MCF 10A (cell line): ENCODE results near the gene CLIP4. TPM values are rescaled to one million over a fixed set of nuclear protein-coding genes. Genes with fewer than 3 reads are reported as not detected.

Experiments used
- BruUV-seq: library from RNA; stranded (reverse); fragments of 400-500 nt; replicated peaks from 2 replicates; lab custom pipeline; 2021; lab: Mats Ljungman, UMichigan
- CTCF ChIA-PET: fragments of 300-600 bp; sonication (Branson Sonifier 250); formaldehyde crosslinking; extraction: SDS; loops from one replicate; lab custom pipeline; 2021; ENCODE audit warnings: antibody characterized with exemption, inconsistent platforms; lab: Yijun Ruan, JAX
- POLR2A ChIA-PET: fragments of 300-600, 350-650 bp; sonication (Branson Sonifier 250); formaldehyde crosslinking; extraction: SDS; loops from one replicate; lab custom pipeline; 2020; ENCODE audit warnings: antibody characterized with exemption, inconsistent platforms; lab: Yijun Ruan, JAX
- DNase-seq: peaks from one replicate; pipeline ENCODE4 v3.0.0-alpha.2; 2018; ENCODE audit not compliant: unreplicated experiment
- H3K27ac Mint-ChIP-seq: one replicate; pipeline ENCODE4 v1.8.0; 2022; ENCODE audit warnings: mild to moderate bottlenecking, low read depth, mixed read lengths; ENCODE audit not compliant: unreplicated experiment
- H3K27me3 Mint-ChIP-seq: one replicate; pipeline ENCODE4 v1.8.0; 2022; ENCODE audit warnings: mixed read lengths; ENCODE audit not compliant: insufficient read depth, unreplicated experiment
- H3K36me3 Mint-ChIP-seq: one replicate; pipeline ENCODE4 v1.8.0; 2022; ENCODE audit warnings: mild to moderate bottlenecking, moderate library complexity, mixed read lengths; ENCODE audit not compliant: insufficient read depth, unreplicated experiment
- H3K4me1 Mint-ChIP-seq: one replicate; pipeline ENCODE4 v1.8.0; 2022; ENCODE audit warnings: mixed read lengths; ENCODE audit not compliant: insufficient read depth, unreplicated experiment
- H3K4me3 Mint-ChIP-seq: one replicate; pipeline ENCODE4 v1.8.0; 2022; ENCODE audit warnings: mild to moderate bottlenecking, moderate library complexity, mixed read lengths; ENCODE audit not compliant: unreplicated experiment
- H3K9me3 Mint-ChIP-seq: one replicate; pipeline ENCODE4 v1.8.0; 2022; ENCODE audit warnings: mixed read lengths; ENCODE audit not compliant: unreplicated experiment
- intact Hi-C: fragments of 100-400 bp; cut with micrococcal nuclease; formaldehyde crosslinking; loops from 2 replicates; pipeline ENCODE4 v1.14.1; 2022
- total RNA-seq: library from RNA; stranded (reverse); gene quantifications from 2 replicates; pipeline ENCODE4 v1.2.3, GENCODE V29; 2022
- TF ChIP-seq, protein P1 (sequence below): fragments of 200-600 bp; IDR thresholded peaks from one replicate; pipeline ENCODE4 v1.8.0; 2022; ENCODE audit warnings: antibody characterized with exemption, mild to moderate bottlenecking; ENCODE audit not compliant: unreplicated experiment

Gene CLIP4
- total RNA-seq, 1 experiment from 2014 or later, result 77.8 TPM

- no peaks in the 10 kb centered on the region for H3K9me3 Mint-ChIP-seq
- no TSS peak for BruUV-seq
- TF ChIP-seq, protein P1, sequence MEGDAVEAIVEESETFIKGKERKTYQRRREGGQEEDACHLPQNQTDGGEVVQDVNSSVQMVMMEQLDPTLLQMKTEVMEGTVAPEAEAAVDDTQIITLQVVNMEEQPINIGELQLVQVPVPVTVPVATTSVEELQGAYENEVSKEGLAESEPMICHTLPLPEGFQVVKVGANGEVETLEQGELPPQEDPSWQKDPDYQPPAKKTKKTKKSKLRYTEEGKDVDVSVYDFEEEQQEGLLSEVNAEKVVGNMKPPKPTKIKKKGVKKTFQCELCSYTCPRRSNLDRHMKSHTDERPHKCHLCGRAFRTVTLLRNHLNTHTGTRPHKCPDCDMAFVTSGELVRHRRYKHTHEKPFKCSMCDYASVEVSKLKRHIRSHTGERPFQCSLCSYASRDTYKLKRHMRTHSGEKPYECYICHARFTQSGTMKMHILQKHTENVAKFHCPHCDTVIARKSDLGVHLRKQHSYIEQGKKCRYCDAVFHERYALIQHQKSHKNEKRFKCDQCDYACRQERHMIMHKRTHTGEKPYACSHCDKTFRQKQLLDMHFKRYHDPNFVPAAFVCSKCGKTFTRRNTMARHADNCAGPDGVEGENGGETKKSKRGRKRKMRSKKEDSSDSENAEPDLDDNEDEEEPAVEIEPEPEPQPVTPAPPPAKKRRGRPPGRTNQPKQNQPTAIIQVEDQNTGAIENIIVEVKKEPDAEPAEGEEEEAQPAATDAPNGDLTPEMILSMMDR, result no peak
- intact Hi-C loops, result no loop called here
- no peak for DNase-seq
- no peak overlapping the region for H3K27ac Mint-ChIP-seq
- ChIA-PET POLR2A (no interaction called here), CTCF (interaction anchor here (0.7 kb wide), 1 partner anchor 234 kb away, joined by 3 read pairs; no protein-coding TSS in a partner anchor)
- H3K36me3 Mint-ChIP-seq, result peaks cover 13% of the 10 kb centered on the region
- no peak overlapping the region for H3K4me3 Mint-ChIP-seq
- H3K4me1 Mint-ChIP-seq, result peaks cover 31% of the 10 kb centered on the region
- H3K27me3 Mint-ChIP-seq, result peaks cover 6% of the 10 kb centered on the region
Observed at GRCh38 chr2:29220506-29221270, 105.5 kb downstream of the CLIP4 start.

GRCh38 chr2:29222381-29223179 is 107.4 kb downstream of the CLIP4 start:
- ChIA-PET POLR2A (interaction anchor here (0.7 to 1.5 kb wide), 2 partner anchors 12 to 38 kb away, joined by 3 to 4 read pairs; no protein-coding TSS in a partner anchor), CTCF (interaction anchor here (0.6 kb wide), 3 partner anchors 90 to 803 kb away, joined by 3 to 5 read pairs (median 3); no protein-coding TSS in a partner anchor)
- Mint-ChIP-seq H3K9me3 (no peaks in the 10 kb centered on the region), H3K27me3 (peaks cover 25% of the 10 kb centered on the region), H3K36me3 (peaks cover 13% of the 10 kb centered on the region), H3K27ac (peak overlapping the region; percentile 35), H3K4me3 (no peak overlapping the region), H3K4me1 (peaks cover 33% of the 10 kb centered on the region)
- no TSS peak for BruUV-seq
- intact Hi-C loops, result no loop called here
- TF ChIP-seq, protein P1, result no peak
- no peak for DNase-seq

DNA sequence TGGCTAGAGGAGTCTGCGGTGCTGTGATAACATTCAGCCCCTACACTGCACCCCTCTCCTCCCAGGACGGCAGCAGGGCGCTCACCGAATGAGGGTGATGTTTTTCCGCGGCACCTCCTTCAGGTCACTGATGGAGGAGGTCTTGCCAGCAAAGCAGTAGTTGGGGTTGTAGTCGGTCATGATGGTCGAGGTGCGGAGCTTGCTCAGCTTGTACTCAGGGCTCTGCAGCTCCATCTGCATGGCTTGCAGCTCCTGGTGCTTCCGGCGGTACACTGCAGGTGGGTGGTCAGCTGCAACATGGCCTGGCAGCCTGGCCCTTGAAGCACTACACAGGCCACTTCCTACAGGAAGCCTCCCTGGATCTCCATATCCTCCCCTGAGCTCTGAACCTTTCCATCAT is 108.0 kb downstream of the CLIP4 start:
- Mint-ChIP-seq H3K36me3 (peaks cover 13% of the 10 kb centered on the region), H3K27ac (no peak overlapping the region), H3K9me3 (no peaks in the 10 kb centered on the region), H3K4me3 (no peak overlapping the region), H3K4me1 (peaks cover 33% of the 10 kb centered on the region), H3K27me3 (peaks cover 32% of the 10 kb centered on the region)
- ChIA-PET CTCF (interaction anchor here (0.6 to 1.6 kb wide), 4 partner anchors 15 to 803 kb away, joined by 3 to 4 read pairs (median 3); no protein-coding TSS in a partner anchor), POLR2A (interaction anchor here (0.6 to 1.7 kb wide), 5 partner anchors 9 to 264 kb away, joined by 3 to 4 read pairs (median 4); no protein-coding TSS in a partner anchor)
- TF ChIP-seq, protein P1, result no peak
- DNase-seq, result no peak
- intact Hi-C loops, result no loop called here
- no TSS peak for BruUV-seq
